ENCODE measurements around the gene CBX2.
"Not testable (repeated sequence)": the region's sequence is repeated elsewhere in the genome, so short reads cannot be mapped to it uniquely, and the experiment has no call there.

Gene CBX2

GRCh38 chr17:79743614-79744013 is 34.3 kb upstream of the CBX2 start:
- DNase-seq = no peak

GRCh38 chr17:79745641-79746105 is 32.3 kb upstream of the CBX2 start:
- no peak for DNase-seq

GRCh38 chr17:79746889-79747507 is 30.9 kb upstream of the CBX2 start:
- DNase-seq = no peak

GRCh38 chr17:79747508-79748294 is 30.2 kb upstream of the CBX2 start:
- no peak for DNase-seq

- DNase-seq = no peak
Measured at GRCh38 chr17:79748295-79749099, 29.5 kb upstream of the CBX2 start.

GRCh38 chr17:79749156-79749815 is 28.7 kb upstream of the CBX2 start:
- DNase-seq = no peak

- DNase-seq = no peak
Measured at GRCh38 chr17:79749958-79750357, 28.0 kb upstream of the CBX2 start.

DNA sequence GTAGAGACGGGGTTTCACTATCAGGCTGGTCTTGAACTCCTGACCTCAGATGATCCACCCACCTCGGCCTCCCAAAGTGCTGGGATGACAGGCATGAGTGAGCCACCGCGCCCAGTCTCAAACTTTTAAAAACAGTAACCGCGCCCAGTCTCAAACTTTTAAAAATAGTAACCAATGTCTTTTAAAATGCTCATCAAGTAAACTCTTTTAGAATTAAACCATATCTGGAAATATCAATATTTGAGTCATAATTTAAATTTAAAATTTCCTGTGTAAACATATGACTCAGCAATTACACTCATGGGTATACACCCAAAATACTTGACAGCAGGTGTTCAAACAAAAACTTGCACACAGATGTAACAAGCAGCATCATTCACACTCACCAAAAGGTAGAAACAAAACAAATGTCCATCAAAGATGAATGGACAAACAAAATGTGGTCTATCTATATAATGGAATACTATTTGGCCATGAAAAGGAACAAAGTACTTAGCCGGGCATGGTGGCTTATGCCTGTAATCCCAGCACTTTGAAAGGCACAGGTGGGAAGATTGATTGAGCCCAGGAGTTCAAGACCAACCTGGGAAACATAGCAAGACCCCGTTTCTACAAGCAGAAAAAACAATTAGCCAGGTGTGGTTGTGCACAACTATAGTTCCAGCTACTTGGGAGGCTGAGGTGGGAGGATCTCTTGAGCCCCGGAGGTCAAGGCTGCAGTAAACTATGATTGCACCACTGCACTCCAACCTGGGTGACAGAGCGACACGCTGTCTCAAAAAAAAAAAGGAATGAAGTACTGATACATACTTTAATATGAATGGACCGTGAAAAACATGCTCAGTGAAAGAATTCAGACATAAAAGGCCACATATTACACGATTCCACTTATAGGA is 27.1 kb upstream of the CBX2 start:
- no peak for DNase-seq

DNA sequence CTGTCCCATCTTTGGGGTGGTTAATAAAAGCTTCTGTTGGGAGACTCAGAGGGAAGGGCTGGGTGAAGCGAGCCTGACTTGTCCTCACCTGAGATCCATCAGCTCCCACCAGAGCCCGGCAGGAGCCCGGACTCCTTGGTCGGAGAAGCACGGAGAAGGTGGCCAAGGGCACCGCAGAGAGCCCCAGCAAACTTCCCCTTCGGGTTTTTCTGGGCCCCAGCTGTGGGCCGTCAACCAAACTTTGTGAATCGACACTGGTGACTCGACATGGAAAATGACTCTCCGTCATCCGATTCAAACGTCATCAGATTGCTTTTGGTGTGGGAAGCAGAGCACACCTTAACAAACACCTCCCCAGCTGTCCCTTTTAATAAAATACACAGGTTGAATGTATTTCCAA is 25.8 kb upstream of the CBX2 start:
- no peak for DNase-seq

DNA sequence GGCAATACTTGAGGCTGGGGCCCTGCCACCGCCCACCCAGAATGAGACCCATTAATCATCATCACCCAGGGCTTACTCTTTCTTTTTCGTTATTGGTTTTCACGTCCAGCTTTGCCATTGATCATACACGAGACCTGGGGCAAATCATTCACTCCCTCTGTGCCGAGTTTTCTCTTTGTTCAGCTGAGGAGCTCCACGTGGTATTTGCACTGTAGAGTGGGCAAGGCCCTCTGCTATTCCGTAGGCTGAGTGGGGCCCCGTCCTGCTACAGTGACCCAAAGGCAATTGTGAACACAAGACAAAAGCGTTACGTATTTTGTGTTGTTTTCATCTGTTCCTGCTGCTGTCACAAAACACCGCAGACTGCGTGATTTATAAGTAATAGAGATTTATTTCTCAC is 23.6 kb upstream of the CBX2 start:
- no peak for DNase-seq

DNA sequence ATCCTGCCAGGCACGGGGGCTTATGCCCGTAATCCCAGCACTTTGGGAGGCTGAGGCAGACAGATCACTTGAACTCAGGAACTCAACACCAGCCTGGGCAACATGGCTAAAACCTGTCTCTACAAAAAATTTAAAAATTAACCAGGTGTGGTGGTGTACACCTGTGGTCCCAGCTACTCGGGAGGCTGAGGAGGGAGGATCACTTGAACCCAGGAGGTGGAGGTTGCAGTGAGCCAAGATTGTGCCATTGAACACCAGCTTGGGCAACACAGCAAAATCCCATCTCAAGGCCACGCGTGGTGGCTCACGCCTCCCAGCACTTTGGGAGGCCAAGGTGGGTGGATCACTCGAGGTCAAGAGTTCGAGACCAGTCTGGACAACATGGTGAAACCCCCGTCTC is 23.0 kb upstream of the CBX2 start:
- DNase-seq = not testable (repeated sequence)

- no peak for DNase-seq
Measured at GRCh38 chr17:79755591-79755990, 22.4 kb upstream of the CBX2 start.

GRCh38 chr17:79757140-79757745 is 20.7 kb upstream of the CBX2 start:
- no peak for DNase-seq

DNA sequence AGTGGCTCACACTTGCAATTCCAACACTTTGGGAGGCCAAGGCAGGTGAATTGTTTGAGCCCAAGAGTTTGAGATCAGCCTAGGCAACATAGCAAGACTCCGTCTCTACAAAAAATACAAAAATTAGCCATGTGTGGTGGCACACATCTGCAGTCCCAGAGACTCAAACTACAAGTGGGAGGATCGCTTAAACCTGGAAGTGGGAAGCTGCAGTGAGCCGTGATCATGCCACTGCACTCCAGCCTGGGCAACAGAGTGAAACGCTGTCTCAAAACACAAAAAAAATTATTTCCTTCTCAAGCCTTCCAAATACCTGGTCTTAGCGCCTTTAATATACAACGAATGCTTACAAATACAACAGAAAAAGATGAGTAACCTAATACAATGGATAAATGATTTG is 19.7 kb upstream of the CBX2 start:
- DNase-seq = no peak

- no peak for DNase-seq
Measured at GRCh38 chr17:79760197-79760906, 17.6 kb upstream of the CBX2 start.

DNA sequence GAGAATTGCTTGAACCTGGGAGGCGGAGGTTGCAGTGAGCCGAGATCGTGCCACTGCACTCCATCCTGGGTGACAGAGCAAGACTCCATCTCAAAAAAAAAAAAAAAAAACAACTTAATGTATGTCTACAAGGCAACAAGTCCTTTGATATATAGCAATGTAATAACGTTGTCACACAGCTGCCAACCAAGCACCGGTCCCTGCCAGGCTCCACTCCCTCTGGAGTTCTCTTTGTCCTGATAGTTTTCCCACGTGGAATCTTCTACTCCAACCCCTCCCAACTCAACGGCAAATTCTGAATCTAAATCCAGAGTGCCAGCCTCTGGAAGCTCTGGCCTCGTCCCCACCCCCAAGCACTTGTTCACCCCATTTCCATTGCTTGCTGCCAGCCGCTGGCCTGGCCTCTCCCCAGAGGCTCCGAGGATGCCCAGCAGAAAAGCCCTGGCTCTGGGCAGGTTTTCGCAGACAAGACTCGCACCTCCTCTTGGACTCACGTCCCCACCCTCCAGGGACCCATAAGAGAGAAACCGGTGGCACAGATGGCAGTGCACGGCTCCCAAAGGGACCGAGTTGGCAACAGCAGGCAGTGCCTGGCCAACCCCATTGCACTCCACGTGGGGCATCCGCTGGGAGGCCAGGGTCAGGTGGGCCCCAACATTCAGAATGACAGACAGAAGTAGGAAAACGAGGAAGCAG is 15.9 kb upstream of the CBX2 start:
- DNase-seq = no peak

DNA sequence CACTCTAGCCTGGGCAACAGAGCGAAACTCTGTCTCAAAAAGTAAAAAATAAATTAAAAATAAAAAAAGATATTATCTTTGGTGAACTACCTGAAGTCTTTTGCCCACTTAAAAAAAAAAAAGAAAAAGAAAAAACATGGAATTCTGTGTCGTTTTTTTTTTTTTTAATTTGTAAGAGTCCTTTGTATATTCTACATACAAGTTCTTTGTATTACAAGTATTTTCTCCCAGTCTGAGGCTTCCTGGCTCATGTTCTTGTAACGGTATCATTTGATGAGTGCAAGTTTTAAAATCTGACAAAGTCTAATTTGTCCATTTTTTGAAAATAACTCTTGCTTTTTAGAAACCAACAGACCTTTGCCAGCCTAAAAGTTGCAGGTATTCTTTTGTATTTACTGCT is 12.2 kb upstream of the CBX2 start:
- no peak for DNase-seq

DNA sequence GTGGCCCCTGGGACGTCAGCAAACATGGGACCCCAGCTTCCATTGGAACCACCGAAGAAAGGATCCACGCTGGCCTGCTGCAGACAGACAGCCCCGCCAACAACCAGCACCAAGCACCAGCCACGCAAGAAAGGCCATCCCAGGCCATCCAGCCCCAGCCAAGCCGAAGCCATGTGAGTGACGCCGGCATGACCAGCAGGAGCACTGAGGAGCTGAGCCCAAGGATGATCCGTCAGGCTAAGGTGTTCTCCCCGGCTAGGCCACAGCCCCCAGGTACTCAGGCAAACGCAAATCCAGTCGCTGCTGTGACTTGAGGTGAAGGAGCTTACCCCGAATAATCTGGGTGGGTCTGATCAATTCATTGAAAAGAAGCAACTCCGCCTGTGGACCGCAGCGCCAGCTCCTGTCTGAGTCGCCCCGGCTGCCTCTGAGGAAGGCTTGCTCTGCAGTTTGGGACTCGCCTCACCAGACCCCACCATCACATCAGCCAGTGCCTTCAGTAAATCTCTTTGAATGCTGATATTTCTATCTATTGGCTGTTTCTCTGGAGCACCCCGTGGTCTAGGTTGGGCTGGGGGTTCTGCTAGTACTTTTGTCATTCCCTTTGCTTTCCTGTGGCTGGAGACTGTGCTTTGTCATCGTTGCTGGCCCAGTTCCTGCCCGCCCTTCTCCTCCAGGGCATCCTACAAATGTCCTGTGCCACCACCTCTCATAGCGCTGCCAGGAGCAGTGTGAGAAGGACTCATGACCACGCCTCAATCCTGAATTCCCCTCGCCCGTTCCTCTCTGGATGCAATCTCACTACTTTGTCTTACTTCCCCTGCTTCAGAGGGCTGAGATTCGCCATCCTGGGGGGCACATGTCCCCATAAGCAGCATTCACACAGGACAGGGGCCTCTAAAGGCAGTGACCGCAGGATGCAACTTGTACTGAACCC is 8.1 kb upstream of the CBX2 start:
- DNase-seq = no peak

- no peak for DNase-seq
Measured at GRCh38 chr17:79771276-79771675, 6.7 kb upstream of the CBX2 start.
